NCI-H1417 treated with DMSO at 0.1 percent for 48 hours (cell line): ENCODE results near the gene CITED1.
"Not testable (repeated sequence)": the region's sequence is repeated elsewhere in the genome, so short reads cannot be mapped to it uniquely, and the experiment has no call there.

ENCODE experiments used
- DNase-seq: peaks from one replicate; lab custom pipeline; 2025; lab: John Stamatoyannopoulos, UW

CITED1 gene, protein sequence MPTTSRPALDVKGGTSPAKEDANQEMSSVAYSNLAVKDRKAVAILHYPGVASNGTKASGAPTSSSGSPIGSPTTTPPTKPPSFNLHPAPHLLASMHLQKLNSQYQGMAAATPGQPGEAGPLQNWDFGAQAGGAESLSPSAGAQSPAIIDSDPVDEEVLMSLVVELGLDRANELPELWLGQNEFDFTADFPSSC

DNA sequence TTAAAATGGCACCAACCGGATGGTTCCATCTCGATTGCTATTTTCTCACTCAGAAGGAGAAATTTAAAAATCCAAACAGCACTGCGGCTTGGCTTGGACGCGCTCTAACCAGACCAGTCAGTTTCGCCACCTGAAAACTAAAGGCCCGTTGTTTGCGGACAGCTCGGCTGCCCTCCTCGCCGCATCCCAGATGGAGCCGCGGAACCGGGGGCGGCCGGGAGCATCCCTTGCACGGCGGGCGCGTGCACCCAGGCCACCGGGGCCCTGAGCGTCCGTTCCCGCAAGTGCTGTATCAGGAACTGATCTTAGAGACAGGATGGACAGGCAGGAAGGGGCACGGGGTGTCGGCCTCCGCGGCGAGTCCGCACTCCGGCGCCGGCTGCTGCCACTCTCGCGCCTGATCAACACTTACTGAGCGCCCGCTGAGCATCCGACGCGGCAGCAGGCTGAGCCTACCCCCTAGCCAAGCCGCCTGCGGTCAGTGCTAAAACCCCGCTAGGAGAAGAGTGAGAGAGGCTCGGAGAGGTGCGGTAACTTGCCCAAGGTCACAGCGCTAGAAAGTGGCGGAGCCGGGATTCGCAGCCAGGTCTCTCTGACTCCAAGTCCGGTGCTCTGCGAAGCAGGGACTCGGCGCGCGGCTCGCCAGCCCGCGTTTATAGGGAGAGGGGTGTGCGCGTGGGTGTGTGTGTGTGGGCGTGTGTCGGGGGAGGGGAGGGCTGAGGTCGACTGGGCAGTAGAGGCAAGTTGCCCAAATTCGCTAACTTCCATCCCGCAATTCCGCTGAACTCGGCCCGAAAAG lies at the start of gene CITED1:
CITED1 (minus strand) TSS at position 629 of the 799 bp plus-strand sequence. CDS start 3,045 bp downstream, outside the sequence.
- DNase-seq = no peak

DNA sequence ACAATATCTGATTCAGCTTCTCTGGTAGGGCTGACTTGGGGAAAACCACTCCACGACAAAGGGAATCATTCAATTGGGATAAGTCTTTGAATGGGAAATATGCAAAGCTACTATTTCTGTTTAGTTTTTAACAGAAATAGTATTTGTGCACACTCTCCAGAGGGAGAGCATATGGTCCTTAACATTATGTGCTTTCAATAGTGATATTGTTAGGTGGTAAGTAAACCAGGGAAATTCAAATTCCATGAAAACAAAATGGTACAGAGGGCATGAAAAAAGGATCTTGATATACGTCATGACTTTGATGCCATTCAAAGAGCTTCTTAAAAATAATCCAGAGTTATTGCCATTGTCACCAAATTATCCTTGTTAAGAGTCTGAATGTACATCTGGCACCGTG lies 47.1 kb upstream of the CITED1 start:
- DNase-seq = no peak

DNA sequence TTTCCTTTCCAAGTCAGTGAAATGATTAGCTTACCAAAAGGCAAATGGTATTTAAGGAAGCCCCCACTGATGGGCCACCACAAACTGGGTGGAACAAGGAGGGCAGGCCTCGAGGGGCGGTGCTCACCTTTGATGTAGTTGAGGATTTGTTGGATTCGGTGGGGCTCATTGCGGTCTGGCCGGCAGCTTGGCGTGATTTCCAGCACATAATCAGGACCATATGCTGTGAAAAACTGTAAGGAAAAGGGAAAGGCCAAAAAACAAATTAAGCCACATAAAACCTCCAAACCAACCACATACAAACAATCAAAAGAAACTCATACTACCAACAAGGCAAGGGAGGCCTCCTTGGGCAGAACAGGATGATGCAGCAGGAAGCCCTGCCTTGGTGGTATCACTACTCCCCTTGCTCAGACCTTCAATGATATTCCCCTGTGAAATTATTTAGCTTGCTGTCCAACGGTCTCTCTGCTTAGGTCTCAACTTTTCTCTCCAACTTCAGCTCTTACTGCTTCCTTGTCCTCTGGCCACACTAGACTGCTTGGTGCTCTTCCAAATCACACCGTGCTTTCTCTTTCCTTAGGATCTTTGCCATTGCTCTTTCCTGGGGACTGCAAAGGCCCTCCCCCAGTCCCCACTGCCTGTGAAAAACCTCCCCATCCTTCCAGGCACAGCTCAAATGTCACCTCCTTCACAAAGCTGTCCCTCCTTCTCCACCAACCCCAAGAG lies 46.1 kb upstream of the CITED1 start:
- no peak for DNase-seq

DNA sequence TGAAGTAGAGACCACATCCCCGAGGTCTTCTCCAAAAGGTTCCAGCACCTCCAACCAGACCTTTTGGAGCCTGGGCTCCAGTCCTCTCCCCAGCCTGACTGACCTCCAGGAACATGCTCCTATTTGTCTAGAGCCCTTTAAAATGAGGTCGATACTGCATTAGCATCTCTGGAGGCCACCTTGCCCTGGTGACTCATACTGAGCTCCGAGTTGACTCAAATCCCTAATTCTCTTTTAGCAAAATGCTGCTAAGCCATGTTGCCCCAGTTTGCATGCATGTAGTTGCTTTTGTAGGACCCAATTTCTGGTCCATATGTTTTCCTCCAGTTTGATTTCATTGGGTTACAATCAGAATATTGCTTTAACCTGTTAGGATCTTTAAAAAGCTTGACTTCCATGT lies 43.5 kb upstream of the CITED1 start:
- DNase-seq = no peak

DNA sequence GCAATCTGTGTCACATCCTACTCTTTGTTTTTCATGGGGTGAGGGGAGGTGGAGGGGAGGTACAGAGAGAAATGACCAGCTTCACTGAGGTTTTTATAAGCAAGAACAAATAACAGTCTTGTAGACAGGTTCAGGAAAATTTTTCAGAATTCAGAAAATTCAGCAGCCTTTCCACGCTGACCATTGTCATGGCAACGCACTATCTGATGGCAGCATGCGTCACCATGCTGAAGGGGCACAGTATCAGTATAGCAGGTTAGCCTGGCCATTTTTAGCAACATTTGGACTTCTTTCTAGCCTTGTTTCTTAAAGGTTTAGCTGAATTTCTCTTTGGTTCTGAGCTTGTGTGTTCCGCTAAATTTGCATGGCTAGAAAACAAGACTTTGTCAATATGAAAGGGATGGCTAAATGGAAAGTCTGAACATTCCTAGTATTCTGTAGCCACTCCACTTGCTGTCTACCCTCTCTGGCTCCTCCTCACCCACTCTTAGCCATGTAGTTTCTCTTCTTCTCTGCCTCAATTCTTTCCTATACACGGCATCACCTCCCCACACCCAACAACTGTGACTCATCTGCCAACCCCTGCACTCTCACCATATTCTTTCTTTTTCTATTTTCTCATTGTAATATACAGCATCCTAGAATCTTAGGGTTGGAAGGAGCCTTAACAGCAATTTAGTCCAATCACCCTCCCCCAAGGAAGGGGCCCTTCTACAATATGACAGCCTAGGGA lies 42.7 kb upstream of the CITED1 start:
- no peak for DNase-seq

DNA sequence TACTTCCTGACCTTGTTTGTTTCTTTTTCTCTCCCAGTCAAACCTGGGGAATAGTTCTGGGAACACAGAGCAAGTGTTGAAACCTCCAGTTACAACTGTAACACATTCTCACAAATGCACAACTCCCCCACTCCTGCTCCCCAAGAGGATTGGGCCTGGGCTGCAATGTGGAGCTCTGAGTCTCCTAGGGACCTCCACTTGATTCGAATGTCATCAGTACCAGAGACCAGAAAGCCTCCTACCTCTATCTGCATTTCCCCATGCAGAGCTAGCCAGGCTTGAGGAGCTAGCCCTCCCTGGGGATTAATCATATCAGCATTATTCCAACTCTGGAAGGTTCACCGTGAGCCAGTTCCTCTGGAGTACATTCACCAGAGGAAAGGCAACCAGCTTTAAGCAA lies 41.7 kb upstream of the CITED1 start:
- no peak for DNase-seq

DNA sequence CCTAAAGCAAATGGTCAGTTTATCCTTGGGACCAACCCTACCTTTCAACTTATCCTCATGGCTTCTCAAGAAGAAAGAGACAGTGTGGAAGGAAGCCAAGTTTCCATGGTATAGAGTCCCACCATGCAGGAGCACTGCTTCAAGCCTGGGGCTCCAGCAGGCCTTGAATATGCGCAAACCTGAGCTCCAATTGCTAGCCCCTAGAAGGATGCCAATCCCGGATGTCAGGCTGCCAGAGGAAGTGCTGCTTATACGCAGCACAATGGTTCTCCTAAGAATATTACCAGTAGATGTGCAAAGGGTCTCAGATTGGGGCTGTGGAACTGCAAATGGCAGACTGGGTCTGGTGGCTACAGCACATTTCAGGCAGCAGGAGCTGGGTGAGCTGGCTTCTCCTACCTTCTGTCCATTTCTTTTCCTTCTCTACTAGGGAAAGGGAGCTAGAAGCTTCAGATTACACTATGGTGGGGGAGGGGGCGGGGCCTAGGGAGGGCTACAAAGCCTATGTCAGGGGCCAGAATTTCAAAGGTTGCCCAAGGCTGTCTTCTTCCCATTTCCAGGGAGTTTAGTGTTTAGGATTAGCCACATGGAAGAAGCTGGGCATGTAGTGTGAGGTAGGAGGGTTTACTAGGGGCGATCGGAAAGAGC lies 40.7 kb upstream of the CITED1 start:
- no peak for DNase-seq

DNA sequence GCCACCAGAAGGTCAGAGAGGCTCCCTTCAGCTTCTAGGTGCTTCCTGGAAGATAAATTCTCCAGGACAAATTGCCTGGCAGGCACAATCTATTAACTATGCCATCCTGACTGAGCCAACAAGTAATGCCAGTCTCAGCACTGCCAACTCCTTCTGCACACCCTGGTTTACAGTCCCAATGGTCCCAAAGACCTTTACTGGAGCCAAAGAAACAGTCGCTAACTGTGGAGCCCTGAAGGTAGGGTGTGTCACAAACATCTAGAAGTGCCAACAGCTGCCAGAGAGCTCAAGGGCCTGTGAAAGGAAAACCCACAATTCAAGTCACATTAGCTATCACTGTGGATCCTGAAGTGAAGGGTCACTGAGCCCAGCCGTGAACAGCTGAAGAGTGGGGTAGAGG lies 34.9 kb upstream of the CITED1 start:
- DNase-seq = no peak

DNA sequence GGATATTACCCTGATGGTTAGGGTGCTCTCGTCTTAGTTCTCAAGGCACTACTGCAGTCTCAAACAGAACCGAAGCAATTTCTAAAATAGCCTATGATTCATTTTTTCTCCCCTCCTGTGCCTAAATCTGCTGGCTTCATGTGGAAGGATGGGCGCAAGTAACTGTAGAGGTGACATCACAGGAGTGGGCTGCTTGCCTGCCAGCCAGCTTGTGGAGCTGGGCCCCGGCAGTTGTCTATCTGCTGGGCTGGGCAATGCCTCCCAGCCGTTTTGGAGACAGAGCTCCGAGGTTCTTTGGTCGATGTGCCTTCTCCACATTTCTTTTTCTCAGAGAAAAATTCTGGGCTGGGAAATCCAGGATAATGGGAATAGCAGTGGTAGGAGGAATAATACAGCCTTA lies 34.3 kb upstream of the CITED1 start:
- no peak for DNase-seq

DNA sequence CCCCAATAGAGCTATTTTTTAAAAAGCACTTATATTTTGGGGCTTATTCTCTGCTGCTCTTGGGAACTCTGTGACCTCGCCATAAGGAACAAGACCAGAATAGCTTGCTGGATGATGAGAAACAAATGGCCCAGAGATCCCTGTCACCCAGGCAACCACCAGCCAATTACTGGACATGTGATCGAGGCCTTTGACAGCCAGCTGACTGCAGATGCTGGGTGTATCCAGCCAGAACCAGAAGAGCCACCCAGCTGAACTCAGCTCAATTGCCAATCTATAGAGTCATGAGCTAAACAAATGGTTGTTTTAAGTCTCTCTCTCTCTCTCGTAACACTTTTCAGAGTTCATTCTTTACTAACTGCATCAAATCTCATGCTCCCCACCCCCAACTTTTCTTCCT lies 24.4 kb upstream of the CITED1 start:
- no peak for DNase-seq

DNA sequence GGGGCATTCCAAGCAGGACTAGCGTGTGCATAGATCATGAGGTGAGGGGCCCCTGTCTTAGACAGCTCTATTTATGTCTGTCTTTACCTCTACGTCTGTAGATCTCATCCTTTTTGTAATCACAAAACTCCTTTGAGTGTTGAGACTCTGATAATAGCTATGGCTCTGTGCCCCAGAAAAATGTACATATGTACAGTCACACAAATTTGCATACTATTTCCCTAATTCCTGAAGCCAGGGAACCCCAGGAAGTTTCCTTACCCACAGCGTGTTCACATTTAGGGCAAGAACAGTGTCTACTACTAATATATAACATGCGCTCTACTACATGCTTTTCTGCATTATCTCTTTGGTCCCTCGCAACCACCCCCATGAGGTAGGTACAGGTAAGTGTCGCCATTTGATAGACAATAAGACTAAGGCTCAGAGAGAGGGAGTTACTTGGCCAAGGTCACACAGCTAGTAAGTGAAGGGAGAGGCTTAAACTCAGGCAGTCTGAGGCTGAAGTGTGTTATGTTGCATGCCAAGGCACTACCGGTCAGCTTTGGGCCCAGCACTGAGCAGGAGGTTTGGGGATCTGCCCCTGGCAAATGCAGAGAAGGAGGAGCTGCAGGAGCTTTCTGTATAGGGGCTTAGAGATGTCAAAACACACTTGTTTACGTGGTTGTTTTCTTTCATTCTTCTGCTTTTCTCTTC lies 21.0 kb upstream of the CITED1 start:
- no peak for DNase-seq

DNA sequence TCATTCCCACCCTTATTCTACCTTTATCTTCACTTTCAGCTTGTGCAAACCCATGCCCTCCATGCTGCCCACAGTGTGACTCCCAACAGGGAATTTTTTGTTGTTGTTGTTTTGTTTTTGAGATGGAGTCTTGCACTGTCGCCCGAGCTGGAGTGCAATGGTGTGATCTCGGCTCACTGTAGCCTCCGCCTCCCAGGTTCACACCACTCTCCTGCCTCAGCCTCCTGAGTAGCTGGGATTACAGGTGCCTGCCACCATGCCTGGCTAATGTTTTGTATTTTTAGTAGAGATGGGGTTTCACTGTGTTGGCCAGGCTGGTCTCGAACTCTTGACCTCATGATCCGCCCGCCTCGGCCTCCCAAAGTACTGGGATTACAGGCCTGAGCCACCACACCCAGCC lies 13.9 kb upstream of the CITED1 start:
- DNase-seq = not testable (repeated sequence)

DNA sequence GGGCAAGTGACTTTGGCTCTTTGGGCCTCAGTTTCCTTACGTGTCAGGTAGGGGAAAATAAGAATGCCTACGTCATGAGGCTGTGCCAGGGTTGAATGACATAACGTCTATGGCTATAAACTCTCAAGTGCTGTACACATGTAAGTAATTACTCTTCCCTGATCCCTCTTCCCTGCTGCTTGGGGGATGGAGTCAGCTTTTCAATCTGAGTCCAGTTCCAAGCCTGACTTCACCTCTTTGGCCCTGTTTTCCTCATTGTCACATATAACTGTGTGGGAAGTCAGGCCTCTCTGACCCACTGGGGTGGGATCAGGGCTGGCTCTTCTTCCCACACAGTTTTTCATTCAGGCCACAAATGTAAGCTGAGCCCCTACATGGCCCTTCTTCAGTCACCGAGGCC lies 11.4 kb upstream of the CITED1 start:
- no peak for DNase-seq

DNA sequence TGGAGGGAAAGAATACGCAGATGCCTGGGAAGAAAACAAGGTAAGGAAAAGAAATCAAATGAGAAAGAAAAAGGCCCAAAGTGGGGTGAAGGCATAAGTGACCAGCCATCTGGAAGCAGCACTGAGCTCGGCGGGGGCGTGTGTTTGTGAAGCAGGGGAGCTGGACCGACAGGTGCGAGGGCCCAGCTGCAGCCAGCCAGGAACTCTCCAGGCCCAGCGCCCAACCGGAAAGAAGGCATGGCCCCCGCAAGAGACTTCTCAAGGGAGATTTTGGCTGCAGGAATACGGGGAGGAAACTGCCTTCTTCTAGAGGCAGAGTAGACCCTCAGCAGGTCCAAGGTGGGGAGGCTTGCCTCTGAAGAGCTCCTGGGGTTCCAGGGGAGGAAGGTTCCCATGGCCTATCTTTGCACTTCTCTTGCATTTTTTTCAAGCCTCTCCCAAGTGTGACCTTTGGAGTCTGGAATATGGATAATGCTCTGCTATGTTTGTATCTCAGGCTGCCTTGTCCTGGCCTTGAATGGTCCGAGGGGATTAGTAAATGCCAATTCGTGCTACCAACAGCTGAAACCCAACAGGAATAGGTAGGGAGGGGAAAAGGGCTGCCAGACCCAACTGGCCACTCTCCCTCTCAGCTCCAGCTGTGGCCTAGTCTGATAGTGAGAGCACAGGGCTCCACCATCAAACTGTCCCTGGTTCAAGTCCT lies 10.8 kb upstream of the CITED1 start:
- no peak for DNase-seq

DNA sequence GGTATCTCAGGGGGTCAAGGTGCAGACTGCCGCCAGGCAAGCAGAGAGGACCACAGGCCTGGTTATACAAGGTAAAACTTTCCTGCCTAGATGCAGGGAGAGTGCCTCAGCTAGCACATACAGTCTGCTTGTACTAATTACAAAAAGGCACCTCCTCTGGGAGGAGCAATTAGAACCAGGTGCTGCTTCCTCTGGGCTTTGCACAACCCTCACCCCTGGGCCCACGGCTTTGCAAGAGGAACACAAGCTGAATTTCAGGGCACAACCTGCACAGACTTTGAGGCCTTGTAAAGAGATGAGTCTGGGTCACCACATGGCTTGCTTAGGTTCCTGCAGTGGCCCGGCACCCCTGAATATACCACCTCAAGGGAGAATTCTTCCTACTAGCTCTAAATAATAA lies 9.2 kb upstream of the CITED1 start:
- no peak for DNase-seq

DNA sequence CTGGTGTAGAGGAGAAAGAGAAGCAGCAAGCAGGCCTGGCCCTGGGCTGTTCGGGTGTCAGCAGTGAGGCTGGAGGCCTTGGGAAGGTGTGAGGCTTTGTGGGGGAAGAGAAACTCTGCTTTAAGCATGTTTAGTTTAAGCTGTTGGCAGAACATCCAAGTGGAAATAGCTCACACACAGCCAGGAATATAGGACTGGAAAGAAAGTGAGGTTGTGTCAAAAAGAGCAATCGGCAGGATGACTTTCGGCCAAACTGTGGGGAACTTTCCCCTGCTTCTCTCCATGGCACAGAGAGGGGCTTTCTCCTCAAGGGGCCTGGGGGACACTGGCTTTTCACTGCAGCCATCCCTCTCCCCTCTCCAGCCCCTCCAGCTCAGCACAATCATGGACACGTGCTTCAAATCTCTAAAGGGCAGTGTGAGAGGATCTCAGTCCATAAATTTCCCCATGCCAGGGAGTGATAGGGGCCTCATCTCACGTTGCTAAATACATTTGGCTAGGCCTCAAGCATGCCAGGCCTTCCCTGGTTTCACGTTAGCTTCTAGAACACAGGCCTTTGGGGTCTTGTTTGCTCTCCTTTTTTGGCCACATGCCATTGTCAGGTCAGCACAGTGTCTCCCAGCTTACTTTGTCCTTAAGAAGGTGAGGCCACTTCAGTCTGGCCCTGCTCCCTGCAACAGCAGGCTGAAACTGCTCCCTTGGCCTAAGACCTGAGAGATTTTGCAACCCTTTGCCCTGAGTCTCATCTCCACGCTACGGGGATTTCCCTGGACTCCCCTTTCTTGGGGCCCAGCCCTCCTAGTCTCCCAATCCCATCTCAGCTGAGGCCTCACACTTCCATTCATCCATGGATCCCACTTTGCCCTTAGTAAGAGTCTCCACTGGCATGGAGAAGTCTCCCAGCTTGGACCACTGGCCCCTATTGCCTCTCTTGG lies 8.3 kb upstream of the CITED1 start:
- no peak for DNase-seq

DNA sequence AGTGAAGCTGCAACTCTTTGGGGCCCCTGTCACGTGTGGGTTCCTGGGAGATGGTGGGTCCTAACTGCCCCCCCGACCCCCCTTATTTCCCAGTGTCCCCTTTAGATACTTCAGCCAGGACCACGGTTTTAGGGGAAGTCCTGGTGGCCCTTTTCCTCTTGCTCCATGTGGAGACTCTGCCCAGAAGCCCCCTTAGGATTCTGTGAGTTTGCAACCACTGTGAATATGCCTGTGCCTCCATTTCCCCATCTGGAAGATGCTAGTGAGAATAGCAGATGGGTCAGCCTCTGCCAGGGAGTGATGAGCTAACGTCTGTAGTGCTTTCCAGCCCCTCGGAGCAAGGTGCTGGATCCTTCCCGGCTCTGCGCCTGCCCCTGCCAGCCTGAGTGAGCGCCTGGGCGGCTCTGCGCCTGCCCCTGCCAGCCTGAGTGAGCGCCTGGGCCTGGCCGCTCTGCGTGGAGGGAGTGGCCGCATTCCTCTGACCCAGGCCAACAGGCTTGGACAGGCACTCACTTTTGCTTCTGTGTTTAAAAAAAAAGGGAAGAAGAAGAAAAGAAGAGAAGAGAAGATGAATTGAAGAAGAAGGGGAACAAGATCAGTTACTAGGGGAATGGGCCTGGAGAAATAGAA lies 6.7 kb upstream of the CITED1 start:
- DNase-seq = no peak

DNA sequence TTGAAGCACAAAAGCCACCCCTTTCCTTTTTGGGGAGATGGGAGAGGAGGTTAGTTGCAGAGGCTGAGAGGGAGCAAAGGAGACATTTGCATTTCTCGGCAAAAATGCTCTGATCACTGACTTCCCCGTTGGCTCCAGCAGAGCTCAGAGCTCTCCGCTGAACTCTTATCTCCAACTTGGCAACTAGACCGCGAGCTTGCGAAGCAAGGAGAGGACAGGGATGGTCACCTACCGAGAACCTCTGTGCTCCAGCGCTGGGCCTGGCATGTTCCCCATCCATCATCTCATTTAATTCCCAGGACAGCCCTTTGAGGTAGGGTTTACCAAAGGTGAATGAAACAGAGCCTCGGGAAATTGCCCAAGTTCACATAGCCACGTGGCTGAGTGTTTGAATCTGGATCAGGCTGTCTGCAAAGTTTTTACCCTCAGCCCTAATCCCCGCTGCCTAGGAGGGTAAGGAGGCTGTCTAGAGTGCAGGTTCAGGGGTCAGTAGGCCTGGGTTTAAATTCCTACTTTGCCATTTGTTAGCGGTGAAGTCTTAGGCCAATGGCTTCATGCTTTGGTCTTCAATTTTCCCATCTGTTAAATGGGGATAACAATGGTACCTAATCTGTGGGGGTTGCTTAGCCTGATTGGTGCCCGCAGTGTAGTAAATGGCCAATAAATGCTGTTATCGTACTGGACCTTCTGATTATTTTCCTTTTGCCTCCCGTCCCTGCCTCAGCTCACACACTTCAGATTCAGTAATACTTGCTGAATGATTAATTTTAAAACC lies 3.8 kb upstream of the CITED1 start:
- DNase-seq = no peak
